Hepatic stellate cell (primary cell): ENCODE results near the gene MICAL2.
A peak's percentile ranks its signal among the peaks of the same experiment; 100 is the strongest.

ENCODE experiments used
- DNase-seq: peaks from one replicate; pipeline ENCODE4 v3.0.0; 2011; ENCODE audit warnings: low spot score

Gene MICAL2

GRCh38 chr11:12098601-12099000 is 11.8 kb upstream of the MICAL2 start:
- DNase-seq: no peak

- no peak for DNase-seq
These were observed 11.1 kb upstream of the MICAL2 start for GRCh38 chr11:12099132-12099873.

- no peak for DNase-seq
These were observed 10.0 kb upstream of the MICAL2 start for GRCh38 chr11:12100429-12100828.

- DNase-seq: no peak
These were observed 9.5 kb upstream of the MICAL2 start for GRCh38 chr11:12100841-12101242.

GRCh38 chr11:12101318-12101717 is 9.1 kb upstream of the MICAL2 start:
- no peak for DNase-seq

GRCh38 chr11:12102588-12103410 is 7.6 kb upstream of the MICAL2 start:
- no peak for DNase-seq

GRCh38 chr11:12103411-12104225 is 6.8 kb upstream of the MICAL2 start:
- DNase-seq: no peak

GRCh38 chr11:12105471-12105870 is 4.9 kb upstream of the MICAL2 start:
- no peak for DNase-seq

GRCh38 chr11:12106101-12106500 is 4.3 kb upstream of the MICAL2 start:
- no peak for DNase-seq

- no peak for DNase-seq
These were observed 3.9 kb upstream of the MICAL2 start for GRCh38 chr11:12106501-12106900.

GRCh38 chr11:12108875-12109453 is 1.4 kb upstream of the MICAL2 start:
- no peak for DNase-seq

- no peak for DNase-seq
These were observed 696 bp upstream of the MICAL2 start for GRCh38 chr11:12109591-12110196.

- DNase-seq: no peak
These were observed 541 bp downstream of the MICAL2 start for GRCh38 chr11:12110714-12111548.

GRCh38 chr11:12111549-12112520 is 1.4 kb downstream of the MICAL2 start:
- DNase-seq: no peak

- no peak for DNase-seq
These were observed 2.4 kb downstream of the MICAL2 start for GRCh38 chr11:12112750-12113149.

GRCh38 chr11:12113294-12113693 is 2.9 kb downstream of the MICAL2 start:
- no peak for DNase-seq

GRCh38 chr11:12114193-12115033 is 4.0 kb downstream of the MICAL2 start:
- peak; percentile 67 for DNase-seq

GRCh38 chr11:12116425-12117032 is 6.1 kb downstream of the MICAL2 start:
- no peak for DNase-seq
